ENCODE data around the gene OBSCN. TPM values are rescaled to one million over a fixed set of nuclear protein-coding genes. Genes with fewer than 3 reads are reported as not detected.

Gene OBSCN
- total and polyA plus RNA-seq, 11 donors: 155 to 524 (median 354) TPM

DNA sequence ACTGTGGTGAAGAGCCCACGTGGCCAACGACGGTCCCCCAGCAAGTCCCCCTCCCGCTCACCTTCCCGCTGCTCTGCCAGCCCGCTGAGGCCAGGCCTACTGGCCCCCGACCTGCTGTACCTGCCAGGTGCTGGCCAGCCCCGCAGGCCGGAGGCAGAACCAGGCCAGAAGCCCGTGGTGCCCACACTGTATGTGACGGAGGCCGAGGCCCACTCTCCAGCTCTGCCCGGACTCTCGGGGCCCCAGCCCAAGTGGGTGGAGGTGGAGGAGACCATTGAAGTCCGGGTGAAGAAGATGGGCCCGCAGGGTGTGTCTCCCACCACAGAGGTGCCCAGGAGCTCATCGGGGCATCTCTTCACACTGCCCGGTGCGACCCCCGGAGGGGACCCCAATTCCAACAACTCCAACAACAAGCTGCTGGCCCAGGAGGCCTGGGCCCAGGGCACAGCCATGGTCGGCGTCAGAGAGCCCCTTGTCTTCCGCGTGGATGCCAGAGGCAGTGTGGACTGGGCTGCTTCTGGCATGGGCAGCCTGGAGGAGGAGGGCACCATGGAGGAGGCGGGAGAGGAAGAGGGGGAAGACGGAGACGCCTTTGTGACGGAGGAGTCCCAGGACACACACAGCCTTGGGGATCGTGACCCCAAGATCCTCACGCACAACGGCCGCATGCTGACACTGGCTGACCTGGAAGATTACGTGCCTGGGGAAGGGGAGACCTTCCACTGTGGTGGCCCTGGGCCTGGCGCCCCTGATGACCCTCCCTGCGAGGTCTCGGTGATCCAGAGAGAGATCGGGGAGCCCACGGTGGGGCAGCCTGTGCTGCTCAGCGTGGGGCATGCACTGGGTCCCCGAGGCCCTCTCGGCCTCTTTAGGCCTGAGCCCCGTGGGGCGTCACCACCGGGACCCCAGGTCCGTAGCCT lies 152.0 kb downstream of the OBSCN start:
- Histone ChIP-seq H3K4me3 (no peak overlapping the region), H3K9me3 (no peaks in the 10 kb centered on the region), H3K36me3 (peaks cover 0 to 17% (median 6%) of the 10 kb centered on the region in 9 donors), H3K27ac (peak overlapping the region; percentile 24 to 95 (median 70)), H3K4me1 (peaks cover 0 to 23% (median 1%) of the 10 kb centered on the region in 12 donors), H3K27me3 (no peaks in the 10 kb centered on the region)
- ATAC-seq (peak; percentile 0 to 11 (median 2)), DNase-seq (peak in 3 of 5 donors; percentile 28 to 68 (median 43))
- TF ChIP-seq, protein P1, sequence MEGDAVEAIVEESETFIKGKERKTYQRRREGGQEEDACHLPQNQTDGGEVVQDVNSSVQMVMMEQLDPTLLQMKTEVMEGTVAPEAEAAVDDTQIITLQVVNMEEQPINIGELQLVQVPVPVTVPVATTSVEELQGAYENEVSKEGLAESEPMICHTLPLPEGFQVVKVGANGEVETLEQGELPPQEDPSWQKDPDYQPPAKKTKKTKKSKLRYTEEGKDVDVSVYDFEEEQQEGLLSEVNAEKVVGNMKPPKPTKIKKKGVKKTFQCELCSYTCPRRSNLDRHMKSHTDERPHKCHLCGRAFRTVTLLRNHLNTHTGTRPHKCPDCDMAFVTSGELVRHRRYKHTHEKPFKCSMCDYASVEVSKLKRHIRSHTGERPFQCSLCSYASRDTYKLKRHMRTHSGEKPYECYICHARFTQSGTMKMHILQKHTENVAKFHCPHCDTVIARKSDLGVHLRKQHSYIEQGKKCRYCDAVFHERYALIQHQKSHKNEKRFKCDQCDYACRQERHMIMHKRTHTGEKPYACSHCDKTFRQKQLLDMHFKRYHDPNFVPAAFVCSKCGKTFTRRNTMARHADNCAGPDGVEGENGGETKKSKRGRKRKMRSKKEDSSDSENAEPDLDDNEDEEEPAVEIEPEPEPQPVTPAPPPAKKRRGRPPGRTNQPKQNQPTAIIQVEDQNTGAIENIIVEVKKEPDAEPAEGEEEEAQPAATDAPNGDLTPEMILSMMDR (IDR thresholded peaks at IDR 0.05): no peak
- TF ChIP-seq POLR2A (IDR thresholded peaks at IDR 0.05): no peak
- 75 to 84% (median 83%) methylated on average over 41 to 45 of the region's 45 CpGs for WGBS, 4 donors
- intact Hi-C loops (cut with DNase I): no loop called here

DNA sequence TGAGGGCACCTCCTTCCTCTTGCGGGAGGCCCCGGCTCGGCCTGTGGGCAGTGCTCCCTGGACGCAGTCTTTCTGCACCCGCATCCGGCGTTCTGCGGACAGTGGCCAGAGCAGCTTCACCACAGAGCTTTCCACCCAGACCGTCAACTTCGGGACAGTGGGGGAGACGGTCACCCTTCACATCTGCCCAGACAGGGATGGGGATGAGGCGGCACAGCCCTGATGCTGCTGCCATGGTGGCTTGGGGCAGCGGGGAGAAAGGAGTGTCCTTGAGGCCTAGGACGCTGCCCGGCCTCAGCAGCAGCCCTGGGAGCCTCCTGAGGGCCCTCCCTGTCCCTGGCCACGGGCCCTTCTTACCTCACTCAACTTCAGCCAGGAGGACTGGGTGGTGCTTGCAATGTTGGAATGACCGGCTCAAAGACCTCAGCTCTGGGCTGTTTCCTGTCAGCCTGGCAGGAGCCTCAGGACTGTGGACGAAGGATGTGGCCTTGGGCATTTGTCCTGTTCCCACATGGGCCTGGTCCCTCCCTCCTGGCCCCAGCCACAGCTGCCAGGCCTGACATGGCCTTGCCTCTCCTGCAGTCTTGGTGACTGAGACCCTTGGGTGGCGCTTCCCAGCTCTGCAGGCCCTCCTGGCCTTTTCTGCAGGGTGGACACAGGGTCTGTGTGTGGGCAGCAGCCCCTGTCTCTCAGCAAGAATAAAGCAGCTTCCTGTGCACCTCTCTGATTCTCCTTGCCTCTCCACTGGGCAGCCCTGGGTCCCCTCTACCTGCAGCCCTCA lies 152.9 kb downstream of the OBSCN start:
- intact Hi-C loops (cut with DNase I): no loop called here
- ATAC-seq: peak; percentile 35 to 50 (median 40)
- peak overlapping the region; percentile 24 to 95 (median 70) for H3K27ac ChIP-seq
- TF ChIP-seq, protein P1 (IDR thresholded peaks at IDR 0.05): no peak
- TF ChIP-seq POLR2A (IDR thresholded peaks at IDR 0.05): no peak
- no peak overlapping the region for H3K4me3 ChIP-seq
- 67 to 74% (median 72%) methylated on average over 14 to 19 of the region's 19 CpGs for WGBS, 4 donors
- DNase-seq: peak in 3 of 5 donors; percentile 60 to 83 (median 65)
- H3K27me3 ChIP-seq: no peaks in the 10 kb centered on the region
- H3K36me3 ChIP-seq: peaks cover 0 to 12% (median 6%) of the 10 kb centered on the region in 9 donors
- H3K4me1 ChIP-seq: peaks cover 0 to 31% (median 1%) of the 10 kb centered on the region in 12 donors
- H3K9me3 ChIP-seq: no peaks in the 10 kb centered on the region

DNA sequence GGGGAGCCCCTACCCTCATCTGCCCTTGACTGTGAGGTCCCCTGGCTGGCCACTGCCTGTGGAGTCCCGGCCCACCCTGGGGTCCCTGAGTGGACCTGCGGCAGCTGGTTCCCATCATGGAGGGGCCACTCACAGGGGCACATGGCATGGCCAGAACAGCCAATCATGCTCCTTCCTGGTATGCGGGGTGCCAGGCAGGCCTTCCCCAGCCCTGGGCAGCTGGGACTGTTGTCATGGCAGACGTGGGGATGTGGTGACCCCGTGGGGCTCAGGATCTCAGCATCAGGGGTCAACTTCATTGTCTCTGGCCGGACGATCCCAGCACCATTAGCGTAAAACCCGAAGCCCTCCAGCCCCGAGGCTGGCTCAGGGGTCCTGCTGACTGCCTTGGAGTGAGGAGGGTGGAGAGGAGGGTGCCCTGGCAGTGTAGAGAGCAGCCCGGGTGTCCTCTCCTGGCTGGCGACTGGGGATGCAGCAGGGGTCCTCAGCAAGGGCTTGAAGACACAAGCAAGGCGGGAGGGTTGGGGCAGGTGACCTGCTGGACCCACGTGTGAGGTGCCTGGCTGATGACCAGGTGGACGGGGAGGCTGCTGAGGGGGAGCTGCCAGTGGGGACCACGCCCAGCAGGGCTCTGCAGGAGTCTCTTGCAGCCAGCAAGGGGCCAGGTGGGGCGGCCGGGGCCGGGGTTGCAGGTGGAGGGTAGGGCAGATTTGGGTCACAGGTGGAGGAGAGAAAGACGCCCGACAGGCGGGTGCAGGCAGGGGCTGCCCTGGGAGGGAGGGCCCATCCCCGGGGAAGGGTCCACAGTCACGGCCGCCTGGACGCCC lies 153.7 kb downstream of the OBSCN start:
- Histone ChIP-seq H3K9me3 (no peaks in the 10 kb centered on the region), H3K27ac (peak overlapping the region; percentile 9 to 95 (median 70)), H3K4me1 (peaks cover 0 to 37% (median 0%) of the 10 kb centered on the region in 12 donors), H3K27me3 (no peaks in the 10 kb centered on the region), H3K36me3 (peaks cover 0 to 10% (median 0%) of the 10 kb centered on the region in 9 donors), H3K4me3 (no peak overlapping the region)
- DNase-seq (peak in 3 of 5 donors; percentile 41 to 72 (median 53)), ATAC-seq (peak in 3 of 4 donors; percentile 0 to 3 (median 0))
- intact Hi-C loops (cut with DNase I): no loop called here
- 69 to 79% (median 75%) methylated on average over 18 to 26 of the region's 26 CpGs for WGBS, 4 donors
- TF ChIP-seq, protein P1 (IDR thresholded peaks at IDR 0.05): no peak
- TF ChIP-seq POLR2A (IDR thresholded peaks at IDR 0.05): no peak

All from heart left ventricle (tissue), 16 donors.